Right renal cortex interstitium (tissue), 3 donors: Measurements from ENCODE around the gene PCNX2. TPM values are rescaled to one million over a fixed set of nuclear protein-coding genes. Genes with fewer than 3 reads are reported as not detected.
"Not testable (repeated sequence)": the region's sequence is repeated elsewhere in the genome, so short reads cannot be mapped to it uniquely, and the experiment has no call there.

Source experiments
- DNase-seq, 3 donors: peaks; one replicate each; pipeline ENCODE4 v3.0.0-alpha.2; 2013; ENCODE audit warnings: low read depth in 3 of 3, low spot score in 2 of 3
- polyA plus RNA-seq, 3 donors: library from polyadenylated mRNA; unstranded; fragments of 120-200 nt; gene quantifications; one replicate each; pipeline ENCODE4 v1.2.1, GENCODE V29; 2013; ENCODE audit not compliant: insufficient read length in 3 of 3

Gene PCNX2
- polyA plus RNA-seq, 3 donors: 9.4 to 13.1 (median 11.3) TPM

DNA sequence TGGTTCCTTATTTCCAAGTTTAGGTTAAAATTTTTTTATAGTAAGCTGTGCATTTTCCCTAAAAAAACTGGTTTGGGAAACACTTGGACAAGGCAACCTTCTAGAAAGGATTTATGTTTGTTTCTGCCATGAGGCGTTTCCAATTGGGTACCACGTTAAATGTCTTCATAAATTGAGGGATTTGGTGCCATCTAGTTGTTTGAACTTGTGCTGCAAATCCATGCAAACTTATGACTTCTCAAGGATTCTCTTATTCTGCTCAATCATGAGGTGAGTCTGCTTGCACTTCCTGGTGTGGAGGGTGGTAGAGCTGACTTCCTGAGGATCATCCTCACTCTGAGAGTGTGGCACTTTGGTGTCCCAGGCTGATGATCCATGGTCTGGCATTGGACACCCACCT, 123.3 kb downstream of the PCNX2 start:
- no peak for DNase-seq

DNA sequence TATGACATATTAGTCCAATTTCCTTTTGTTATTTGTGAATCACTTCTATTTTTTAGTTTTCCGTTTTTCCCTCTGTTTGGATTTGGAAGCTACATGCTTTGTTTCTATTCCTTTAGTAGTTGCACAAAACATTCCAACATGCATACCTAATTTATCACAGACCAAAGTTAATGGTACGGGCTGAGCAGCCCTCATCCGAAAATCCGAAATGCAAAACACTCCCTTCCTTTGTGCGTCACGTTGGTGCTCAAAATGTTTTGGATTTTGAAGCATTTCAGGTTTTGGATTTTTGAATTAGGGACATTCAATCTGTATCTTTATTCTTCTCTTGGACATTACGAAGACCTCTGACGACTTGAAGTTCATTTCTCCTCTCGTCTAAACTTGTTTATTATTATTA, 124.8 kb downstream of the PCNX2 start:
- DNase-seq: no peak

DNA sequence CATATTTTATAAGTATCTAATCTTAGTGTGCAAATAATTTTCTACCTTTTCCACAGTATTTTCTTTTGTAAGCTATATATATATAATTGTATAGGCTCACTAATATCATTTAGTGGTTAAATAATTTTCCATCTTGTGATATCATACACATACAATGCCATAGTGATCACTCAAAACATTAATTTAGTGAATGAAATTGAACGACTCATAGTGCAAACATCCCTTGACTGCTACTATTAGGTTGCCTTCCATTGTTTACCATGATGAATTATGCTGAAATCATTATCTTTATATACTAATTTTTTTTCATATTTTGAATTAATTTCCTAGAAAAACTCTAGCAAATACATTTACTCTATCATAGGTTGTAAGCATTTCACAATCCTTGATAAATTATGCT, 127.1 kb downstream of the PCNX2 start:
- no peak for DNase-seq

DNA sequence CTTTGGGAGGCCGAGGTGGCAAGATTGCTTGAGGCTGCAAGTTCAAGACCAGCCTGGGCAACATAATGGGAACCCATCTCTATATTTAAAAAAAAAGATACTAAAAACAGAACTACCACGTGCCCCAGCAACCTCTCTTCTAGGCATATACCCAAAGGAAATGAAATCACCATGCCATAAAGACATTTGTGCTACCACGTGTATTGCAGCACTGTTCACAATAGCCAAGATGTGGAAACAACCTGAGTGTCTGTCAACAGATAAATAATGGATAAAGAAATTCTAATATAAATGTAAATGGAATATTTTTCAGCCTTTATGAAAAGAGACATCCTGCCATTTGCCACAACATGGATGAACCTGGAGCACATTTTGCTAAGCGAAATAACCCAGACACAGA, 128.6 kb downstream of the PCNX2 start:
- DNase-seq: no peak

DNA sequence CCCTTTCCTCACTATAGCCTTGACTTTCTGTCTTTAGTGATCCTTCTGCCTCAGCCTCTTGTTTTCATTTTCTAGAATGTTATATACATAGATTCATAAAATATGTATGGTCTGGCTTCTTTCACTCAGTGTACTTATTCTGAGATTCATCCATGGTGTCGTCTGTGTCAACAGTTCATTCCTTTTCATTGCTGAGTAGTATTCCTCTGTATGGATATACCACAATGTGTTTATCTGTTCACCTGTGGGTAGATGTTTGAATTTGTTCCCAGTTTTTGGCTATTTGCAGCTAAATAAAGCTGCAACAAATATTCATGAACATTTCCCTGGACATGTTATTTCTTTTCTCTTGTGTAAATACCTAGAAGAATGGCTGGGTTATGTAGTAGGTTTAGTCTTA, 131.8 kb downstream of the PCNX2 start:
- DNase-seq: no peak

DNA sequence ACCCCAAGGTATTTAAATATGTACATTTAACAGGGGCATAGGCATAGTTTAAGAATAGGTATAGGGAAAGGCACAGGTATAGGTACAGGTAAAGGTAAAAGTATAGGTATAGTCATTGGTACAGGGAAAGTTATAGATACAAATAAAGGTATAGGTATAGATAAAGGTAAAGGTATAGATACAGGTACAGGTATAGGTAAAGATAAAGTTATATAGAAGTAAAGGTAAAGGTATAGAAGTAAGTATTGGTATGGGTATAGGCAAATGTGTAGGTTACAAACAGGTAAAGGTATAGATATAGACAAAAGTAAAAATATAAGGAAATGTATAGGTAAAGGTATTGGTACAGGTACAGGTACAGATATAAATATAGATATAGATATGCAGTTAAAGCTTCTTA, 137.2 kb downstream of the PCNX2 start:
- DNase-seq: no peak

DNA sequence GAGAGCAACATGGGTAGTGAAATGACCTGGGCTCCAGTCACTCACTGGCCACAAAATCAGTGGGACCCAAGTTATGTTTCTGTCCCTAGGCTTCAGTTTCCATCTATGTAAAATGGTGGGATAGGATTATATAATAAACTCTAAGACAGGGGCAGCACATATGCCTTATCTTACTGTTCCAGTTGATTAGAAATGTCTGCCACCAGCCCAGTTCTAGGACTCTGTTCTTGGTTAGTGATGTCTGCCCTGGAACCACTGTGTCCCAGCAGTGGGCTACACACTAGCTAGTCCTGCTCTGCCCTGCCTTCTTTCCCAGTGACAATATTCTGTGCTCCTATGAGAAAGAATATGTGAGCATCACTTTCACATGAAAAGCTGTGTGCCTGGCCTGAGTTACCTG, 138.3 kb downstream of the PCNX2 start:
- DNase-seq: no peak

DNA sequence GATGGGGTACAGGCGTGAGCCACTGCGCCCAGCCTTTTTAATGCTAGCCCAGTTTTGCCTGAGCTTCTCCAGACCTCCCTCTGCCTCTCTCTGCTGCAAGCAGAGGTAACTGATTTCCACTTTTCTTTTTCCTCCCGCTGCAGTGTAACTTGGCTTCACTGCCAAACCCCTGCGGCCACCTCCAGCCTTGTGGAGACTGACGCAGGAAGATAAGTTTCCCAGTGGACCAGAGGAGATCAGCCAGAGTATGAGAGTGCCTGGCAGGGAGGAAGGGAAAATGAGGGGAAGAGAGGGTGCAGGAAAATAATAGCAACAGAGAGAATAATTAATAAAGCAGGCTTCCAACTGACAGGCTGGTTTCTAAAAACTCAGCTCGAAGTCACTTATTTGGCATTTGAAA, 143.7 kb downstream of the PCNX2 start:
- DNase-seq: no peak

DNA sequence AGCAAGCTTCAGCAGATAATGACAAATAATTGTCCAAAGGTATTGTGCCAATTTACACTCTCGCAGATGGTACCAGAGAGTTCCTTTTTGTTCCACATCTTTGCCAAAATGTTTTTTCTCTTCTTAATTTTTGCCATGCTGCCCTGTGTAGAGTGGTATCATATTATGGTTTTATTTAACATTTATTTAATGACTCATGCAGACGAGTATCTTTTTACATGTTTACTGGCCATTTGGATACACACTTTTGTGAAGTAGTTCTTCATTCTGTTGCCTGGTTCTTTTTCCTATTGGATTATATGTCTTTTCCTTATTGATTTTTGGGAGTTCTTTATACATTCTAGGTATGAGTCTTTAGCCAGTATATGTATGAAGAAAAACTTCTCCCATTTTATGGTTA, 151.1 kb downstream of the PCNX2 start:
- DNase-seq: no peak

DNA sequence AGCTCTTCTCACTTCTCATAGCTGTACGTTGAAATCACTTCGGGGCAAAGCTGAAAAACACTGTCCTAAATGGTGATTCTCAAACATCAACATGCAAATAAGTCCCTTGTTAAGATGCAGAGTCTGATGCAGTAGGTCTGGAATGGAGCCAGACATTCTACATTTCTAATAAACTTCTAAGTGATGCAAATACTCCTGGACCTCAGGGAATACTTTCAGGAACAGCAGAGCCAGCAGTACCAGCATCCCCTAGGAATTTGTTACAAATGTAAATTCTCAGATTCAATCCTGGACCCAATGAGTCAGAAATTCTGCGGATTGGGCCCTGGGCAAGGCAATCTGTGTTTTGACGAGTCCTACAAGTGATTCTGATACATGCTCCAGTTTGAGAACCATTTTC, 152.3 kb downstream of the PCNX2 start:
- DNase-seq: no peak

DNA sequence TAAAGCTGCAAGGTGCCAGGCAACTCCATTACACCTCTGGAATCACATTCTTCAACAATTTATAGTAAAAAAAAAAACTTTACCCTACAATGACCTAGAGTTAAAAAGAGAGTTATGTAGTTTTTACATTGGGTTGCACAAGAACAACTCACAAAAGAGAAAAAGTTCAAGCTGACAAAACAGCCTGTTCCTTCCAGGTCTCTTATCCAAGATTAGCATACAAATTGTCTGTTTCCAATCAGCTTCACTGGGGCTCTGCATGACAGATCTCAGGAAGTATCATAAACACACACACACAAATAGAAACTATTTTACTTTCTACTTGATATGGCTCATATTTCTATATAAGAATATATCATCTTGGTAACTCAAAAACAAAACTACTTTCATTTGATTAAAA, 154.6 kb downstream of the PCNX2 start:
- no peak for DNase-seq

DNA sequence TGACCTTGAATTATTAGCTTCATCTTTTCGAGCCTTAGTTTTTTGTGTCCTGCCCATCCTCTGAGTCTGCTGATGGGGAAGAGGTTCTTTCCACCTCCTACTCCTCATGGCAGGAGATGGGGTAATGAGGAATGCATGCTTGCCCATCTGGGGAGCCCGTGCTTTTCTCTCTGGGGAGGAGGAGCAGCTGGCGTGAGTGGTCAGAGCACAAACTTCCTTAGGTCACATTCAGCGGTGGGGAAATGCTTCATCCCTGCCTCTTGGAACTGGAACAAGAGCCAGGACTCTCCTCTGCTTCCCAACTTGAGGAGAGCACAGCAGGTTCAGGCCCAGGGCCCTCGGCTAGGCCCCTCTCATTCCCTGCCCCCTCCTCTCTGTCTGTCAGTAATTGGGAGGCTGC, 155.0 kb downstream of the PCNX2 start:
- no peak for DNase-seq

DNA sequence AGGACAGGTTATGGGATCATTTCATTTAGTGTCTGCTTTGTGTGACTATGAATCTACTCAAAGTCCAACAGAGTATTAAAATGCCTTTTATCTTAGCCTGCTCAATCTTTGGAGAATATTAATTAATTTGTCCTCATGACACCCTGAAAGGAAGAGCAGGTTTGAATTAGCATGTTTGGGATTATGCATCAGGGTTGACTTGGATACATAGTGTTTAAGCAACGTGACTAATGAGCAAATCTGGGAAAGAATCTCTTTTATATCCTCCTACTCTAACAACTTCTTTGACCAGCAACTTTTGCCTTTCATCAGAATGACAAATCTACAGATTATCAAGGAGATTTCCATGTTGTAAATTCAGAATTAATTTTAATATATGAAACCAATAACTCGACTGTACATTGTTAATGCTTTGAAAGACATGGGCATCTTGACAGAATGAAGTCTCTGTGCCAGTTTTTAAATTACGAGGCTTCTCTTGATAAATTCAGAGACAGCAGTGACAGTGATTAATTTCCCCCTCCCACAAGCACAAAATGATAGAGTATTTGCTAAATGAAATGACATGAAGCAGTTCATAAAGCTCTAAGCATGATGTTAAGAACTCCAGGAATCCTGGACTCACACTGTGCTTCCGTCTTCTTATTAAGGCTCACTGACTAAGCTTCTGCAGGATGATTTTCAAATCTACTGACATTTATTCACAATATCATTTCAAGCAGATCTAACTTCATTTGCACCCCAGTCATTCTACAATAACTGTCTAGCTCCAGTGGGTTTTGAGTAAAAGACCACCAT, 156.5 kb downstream of the PCNX2 start:
- DNase-seq: no peak

DNA sequence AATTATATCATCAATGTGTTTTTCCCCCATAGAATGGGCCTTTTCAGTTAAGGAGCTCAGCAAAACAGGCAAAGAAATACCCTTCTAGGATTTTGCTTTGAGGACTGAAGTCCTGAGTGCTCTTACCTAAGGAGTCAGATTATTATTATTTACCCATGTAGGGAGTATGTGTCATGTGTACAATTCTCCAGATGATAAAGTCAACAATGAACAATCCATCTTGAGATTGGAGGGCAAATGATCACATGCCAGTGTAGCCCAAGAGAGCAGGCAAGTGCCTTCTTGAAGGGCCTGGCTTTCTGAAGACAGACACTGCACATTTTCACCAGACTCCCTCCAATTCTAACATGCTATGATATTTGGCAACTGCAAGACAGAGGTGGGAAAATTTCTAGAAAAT, 159.7 kb downstream of the PCNX2 start:
- no peak for DNase-seq

DNA sequence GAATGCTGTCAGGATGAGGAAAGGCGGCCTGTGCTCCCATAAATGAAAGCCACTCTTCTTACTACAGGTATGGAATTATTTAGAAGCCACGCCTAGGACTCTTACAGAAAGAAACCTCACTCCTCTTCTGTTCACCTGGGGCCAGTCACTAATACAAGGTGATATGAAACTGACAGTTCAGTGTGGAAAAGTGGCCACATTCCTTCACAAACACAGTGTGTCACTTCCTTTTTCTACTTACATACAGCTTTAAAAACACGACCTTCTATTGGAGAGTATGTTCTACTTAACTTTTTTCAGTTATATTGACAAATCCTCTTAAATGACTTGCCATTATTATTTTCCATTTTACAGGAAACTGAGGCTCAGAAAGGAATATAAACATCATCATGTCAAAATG, 163.1 kb downstream of the PCNX2 start:
- no peak for DNase-seq

DNA sequence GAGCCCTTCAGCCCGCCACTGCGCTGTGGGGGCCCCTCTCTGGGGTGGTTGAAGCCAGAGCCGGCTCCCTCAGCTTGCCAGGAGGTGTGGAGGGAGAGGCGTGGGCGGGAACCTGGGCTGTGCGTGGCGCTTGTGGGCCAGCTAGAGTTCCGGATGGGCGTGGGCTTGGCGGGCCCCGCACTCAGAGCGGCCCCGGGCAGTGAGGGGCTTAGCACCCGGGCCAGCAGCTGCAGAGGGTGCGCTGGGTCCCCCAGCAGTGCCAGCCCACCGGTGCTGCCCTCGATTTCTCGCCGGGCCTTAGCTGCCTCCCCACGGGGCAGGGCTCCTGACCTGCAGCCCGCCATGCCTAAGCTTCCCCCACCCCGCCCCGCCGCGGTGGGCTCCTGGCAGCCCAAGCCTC, 166.5 kb downstream of the PCNX2 start:
- DNase-seq: not testable (repeated sequence)

DNA sequence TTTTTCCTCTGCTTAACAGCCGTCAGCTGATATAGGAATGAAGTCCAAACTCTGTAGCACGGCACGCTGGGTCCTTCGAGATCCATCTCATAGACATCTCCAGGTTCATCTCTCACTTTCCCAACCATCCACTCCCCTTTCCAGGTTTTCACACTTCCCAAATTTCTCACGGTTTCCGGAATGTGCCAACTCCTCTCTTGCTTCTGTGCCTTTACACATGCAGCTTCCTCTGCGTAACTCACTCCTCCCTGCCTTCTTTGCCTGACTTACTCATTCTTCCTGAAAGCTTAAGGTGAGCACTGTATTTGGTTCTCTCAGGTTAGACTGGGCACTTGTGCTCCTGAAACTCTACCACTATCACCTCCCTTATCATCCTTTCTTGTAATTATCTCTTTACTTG, 168.4 kb downstream of the PCNX2 start:
- no peak for DNase-seq

DNA sequence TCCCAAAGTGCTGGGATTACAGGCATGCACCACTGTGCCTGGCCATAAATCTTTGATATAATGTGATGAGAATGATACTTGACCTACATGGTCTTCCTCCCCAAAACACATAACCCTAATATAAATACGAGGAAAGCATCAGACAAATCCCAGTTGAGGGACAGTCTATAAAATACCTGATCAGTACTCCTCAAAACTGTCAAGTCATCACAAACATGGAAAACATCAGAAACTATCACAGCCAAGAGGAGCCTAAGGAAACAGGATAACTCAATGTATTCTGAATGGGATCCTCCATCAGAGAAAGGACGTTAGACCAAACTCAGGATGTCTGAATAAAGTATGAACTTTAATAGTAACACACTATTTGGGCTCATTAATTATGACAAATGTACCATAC, 172.7 kb downstream of the PCNX2 start:
- no peak for DNase-seq

DNA sequence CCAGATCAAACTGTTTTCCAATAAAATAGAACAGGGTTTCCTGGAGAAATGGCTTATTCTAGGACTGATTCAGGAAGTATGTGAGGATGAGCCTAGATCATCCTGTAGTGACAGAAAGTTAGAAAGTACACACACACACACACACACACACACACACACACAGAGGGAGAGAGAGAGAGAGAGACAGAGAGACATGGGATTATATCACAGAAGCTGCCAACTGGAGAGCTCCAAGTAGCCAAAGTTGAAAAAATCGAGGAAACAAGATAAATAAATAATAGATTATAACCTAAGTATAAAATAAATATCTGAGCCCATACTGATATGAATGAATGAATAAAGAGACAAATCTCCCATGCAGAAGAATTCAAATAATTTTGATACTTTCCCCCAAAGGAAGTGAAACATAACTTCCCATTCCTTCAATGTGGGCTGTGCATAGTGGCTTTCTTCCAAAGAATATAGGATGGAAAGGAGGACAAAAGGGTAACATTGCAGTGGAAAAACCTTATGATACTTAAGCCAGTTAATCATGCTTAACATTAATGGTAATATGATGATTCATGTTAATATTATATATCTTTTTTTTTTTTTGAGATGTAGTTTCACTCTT, 173.5 kb downstream of the PCNX2 start:
- DNase-seq: no peak

DNA sequence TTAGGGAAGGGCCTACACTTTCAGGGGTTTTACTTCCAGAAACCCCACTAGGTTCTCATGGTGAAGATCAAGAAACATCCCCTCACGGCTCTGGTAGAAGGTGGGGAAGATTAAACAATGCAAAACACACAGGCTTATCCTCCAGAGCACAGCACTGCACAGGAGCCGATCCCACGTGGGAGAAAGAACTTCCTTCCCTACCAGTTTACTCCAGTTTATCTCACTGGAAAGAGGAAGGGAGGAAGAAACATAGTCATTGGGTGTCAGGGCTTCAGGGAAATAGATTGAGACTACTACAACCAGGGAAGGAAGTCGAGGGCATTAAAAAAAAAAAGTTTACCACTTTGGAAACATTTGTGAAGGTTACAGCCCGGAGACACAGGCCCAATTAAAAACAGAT, 180.7 kb downstream of the PCNX2 start:
- no peak for DNase-seq

DNA sequence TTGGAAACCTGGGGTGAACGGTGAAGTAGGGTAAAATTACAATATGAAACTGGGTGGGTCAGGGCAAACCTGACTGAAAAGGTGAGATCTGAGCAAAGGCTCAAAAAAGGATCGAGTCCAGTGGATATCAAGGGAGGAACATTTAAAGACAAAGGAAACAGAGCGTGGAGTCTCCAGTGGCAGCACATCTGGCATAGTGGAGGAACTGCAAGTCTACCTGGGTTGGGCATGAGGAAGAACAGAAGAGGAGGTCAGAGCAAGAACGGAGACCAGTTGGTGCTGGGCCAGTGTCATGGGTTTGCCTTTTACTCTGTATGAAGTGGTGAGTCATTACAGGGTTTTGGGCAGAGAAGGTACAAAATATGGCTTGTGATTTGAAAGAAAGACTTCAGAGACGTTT, 181.4 kb downstream of the PCNX2 start:
- DNase-seq: no peak

DNA sequence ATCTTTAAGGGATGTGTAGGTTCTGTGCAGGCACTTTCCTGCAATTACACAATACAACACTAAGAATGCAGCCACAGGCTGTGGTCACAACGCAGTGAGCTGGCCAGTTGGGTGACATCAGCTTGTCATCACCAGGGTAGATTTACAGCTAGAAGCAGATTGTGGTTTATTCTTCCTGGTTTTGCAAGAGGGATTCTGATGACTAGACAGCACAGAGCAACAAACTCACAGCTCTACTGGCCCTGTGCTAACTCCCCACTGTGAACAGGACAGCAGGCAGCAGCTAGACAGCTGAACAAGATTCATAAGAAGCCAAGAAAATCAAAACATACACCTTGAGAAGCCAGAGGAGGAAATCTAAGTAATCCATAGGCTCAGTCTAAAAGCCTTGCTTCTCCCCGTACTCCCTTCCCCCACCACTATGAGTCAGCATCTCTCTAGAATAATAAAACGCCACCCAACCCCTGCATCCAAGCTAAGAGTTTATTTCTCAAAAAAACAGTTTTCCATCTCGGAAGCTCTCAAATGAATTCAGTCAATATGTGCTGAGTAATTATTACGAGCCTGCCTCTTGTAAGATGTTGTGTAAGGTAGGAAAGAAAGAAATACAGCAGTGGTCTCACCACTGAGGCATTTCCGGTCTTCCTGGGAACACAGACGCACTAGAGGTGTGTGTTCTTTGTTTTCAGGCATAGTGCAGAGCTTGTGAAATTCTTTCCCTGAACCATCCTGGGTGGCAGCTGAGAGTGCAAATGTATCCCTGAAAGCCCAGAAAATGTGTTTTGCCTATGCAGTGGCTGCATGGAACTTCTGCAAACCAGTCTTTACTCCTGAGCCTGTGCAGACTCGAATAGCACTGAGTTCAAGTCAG, 182.3 kb downstream of the PCNX2 start:
- DNase-seq: peak; percentile 65 to 73 (median 67)
